Measurements from ENCODE around the gene CNTNAP5.

GRCh38 chr2:124919296-124919695 is 894.2 kb downstream of the CNTNAP5 start:
- TF ChIP-seq, protein P1, sequence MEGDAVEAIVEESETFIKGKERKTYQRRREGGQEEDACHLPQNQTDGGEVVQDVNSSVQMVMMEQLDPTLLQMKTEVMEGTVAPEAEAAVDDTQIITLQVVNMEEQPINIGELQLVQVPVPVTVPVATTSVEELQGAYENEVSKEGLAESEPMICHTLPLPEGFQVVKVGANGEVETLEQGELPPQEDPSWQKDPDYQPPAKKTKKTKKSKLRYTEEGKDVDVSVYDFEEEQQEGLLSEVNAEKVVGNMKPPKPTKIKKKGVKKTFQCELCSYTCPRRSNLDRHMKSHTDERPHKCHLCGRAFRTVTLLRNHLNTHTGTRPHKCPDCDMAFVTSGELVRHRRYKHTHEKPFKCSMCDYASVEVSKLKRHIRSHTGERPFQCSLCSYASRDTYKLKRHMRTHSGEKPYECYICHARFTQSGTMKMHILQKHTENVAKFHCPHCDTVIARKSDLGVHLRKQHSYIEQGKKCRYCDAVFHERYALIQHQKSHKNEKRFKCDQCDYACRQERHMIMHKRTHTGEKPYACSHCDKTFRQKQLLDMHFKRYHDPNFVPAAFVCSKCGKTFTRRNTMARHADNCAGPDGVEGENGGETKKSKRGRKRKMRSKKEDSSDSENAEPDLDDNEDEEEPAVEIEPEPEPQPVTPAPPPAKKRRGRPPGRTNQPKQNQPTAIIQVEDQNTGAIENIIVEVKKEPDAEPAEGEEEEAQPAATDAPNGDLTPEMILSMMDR (IDR thresholded peaks at IDR 0.05), result no peak
- no peak for TF ChIP-seq ZFX (IDR thresholded peaks at IDR 0.05; ENCODE audit: borderline replicate concordance)
